PC-3 (cell line): ENCODE data around the gene GEMIN8.

Source experiments
- EZH2 ChIP-seq: fragments of 300-600 bp; sonication (generic); IDR thresholded peaks from one replicate; pipeline ENCODE4 v1.6.1; 2017; ENCODE audit warnings: antibody characterized with exemption, mild to moderate bottlenecking, low read length; ENCODE audit not compliant: unreplicated experiment
- EZH2phosphoT487 ChIP-seq: fragments of 300-600 bp; sonication (generic); IDR thresholded peaks from 2 replicates; pipeline ENCODE4 v1.6.1; 2018; ENCODE audit warnings: mild to moderate bottlenecking, antibody characterized with exemption, low read length, borderline replicate concordance
- TF ChIP-seq, protein P1 (sequence below): fragments of 300-600 bp; sonication (generic); conservative IDR thresholded peaks from 2 replicates; pipeline ENCODE4 v1.5.1; 2017; ENCODE audit warnings: antibody characterized with exemption, low read depth, mild to moderate bottlenecking, low read length

DNA sequence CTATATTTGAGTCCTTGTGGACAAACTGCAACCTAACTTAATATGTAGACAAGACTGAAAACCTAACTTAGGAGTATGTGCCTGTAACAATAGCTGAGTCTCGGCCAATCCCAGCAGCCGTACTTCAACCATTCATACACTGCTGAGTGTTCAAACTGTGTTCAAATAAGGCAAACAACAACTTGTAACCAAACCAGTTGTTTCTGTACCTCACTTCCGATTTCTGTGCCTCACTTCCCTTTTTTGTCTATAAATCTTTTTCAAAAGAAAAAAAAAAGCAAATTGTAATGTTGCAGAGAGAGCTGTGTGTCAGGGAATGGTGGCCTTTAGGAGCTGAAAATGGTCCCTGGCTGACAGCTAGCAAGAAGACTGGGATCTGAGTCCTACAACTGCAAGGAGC is 46.0 kb downstream of the GEMIN8 start:
- TF ChIP-seq, protein P1, sequence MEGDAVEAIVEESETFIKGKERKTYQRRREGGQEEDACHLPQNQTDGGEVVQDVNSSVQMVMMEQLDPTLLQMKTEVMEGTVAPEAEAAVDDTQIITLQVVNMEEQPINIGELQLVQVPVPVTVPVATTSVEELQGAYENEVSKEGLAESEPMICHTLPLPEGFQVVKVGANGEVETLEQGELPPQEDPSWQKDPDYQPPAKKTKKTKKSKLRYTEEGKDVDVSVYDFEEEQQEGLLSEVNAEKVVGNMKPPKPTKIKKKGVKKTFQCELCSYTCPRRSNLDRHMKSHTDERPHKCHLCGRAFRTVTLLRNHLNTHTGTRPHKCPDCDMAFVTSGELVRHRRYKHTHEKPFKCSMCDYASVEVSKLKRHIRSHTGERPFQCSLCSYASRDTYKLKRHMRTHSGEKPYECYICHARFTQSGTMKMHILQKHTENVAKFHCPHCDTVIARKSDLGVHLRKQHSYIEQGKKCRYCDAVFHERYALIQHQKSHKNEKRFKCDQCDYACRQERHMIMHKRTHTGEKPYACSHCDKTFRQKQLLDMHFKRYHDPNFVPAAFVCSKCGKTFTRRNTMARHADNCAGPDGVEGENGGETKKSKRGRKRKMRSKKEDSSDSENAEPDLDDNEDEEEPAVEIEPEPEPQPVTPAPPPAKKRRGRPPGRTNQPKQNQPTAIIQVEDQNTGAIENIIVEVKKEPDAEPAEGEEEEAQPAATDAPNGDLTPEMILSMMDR: no peak
- no peak for TF ChIP-seq EZH2phosphoT487
- no peak for TF ChIP-seq EZH2
